Neuron (in vitro differentiated cells): ENCODE measurements around the gene NUCKS1.

Source experiments
- H2AFZ ChIP-seq: one replicate; pipeline ENCODE4 v1.6.1; 2013; ENCODE audit warnings: low read depth, mild to moderate bottlenecking, inconsistent platforms, low read length, moderate library complexity
- H3K27me3 ChIP-seq: one replicate; pipeline ENCODE4 v1.6.1; 2013; ENCODE audit warnings: low read length; ENCODE audit not compliant: insufficient read depth
- H3K36me3 ChIP-seq: one replicate; pipeline ENCODE4 v1.6.1; 2013; ENCODE audit warnings: low read length; ENCODE audit not compliant: insufficient read depth
- H3K4me1 ChIP-seq: one replicate; pipeline ENCODE4 v1.6.1; 2013; ENCODE audit warnings: low read length; ENCODE audit not compliant: insufficient read depth
- H3K4me3 ChIP-seq: 2 replicates; pipeline ENCODE4 v1.5.1; 2013; ENCODE audit warnings: mild to moderate bottlenecking, low read length, moderate library complexity
- H3K9me3 ChIP-seq: one replicate; pipeline ENCODE4 v1.6.1; 2013; ENCODE audit warnings: low read length

NUCKS1 gene, protein sequence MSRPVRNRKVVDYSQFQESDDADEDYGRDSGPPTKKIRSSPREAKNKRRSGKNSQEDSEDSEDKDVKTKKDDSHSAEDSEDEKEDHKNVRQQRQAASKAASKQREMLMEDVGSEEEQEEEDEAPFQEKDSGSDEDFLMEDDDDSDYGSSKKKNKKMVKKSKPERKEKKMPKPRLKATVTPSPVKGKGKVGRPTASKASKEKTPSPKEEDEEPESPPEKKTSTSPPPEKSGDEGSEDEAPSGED

DNA sequence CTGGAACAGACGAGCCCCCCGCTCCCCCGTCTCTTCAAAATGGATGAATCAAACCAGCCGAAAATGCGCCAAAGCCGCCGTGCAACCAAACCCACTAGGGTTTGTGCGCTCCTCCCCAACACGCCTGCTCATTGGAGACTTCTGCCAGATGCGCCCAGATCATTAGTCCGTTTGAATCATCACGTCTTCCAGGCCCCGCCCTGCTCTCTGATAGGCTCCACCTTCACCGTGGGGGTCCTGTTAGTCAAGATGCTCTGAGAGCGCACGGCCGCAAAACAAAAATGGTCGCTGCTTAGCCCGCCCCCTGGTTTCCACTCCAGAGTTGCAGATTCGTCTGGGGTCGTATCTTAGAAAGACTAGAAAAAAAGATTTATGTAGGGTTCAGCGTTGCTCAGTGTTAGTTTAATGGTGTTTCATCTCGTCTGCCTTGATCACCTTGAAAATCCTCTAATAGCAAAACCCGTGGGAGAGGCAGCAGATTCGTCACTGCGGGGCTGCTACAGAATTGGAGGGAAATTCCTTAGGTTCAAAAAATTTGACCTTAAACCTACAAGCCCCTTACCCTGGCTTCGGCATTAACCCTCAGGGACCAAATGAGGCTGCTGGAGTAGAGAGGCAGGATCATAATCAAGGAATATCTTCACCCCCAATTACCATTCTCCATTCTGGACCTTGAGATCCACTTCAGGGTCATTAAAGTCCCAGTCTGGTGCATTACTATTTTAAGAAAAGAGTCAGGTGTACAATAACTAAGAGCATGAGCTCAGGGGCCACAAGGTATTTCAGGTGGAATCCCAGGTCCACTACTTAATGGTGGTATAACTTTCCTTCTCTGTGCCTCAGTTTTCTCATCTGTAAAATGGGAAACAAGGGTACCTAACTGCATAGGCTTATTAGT is at the start of gene NUCKS1:
Gene NUCKS1 (minus strand): TSS at position 45 of the 898 bp plus-strand sequence. CDS start 209 bp downstream, outside the sequence.
- H3K4me3 ChIP-seq: peak within 1 kb of the TSS; percentile 91
- peaks cover 22% of the 10 kb centered on the region for H3K4me1 ChIP-seq
- no peaks in the 10 kb centered on the region for H3K9me3 ChIP-seq
- H3K36me3 ChIP-seq: peaks cover 6% of the 10 kb centered on the region
- H2AFZ ChIP-seq: peak within 1 kb of the TSS; percentile 96
- no peaks in the 10 kb centered on the region for H3K27me3 ChIP-seq

DNA sequence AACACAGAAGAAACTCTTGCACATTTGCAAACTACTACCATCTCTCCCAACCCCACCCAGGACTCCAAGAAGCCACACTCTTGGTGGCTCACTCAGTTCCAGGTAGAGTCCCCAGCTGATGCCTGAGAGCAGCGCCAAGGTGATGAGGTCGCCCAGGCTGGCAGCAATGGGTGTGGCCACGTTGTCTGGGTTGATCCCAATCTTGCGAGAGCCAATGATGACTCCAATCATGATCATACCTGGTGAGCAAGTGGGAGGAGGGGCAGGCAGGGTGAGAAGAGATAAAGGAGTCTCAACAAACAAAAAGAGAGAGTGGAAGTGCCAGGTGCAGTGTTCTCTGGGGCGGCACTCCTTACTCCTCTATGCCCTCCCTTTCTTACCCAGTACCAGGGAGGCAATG is 48.6 kb upstream of the NUCKS1 start:
- Histone ChIP-seq H2AFZ (no peak overlapping the region), H3K4me3 (no peak overlapping the region), H3K4me1 (no peaks in the 10 kb centered on the region), H3K36me3 (peaks cover 52% of the 10 kb centered on the region), H3K9me3 (no peaks in the 10 kb centered on the region), H3K27me3 (no peaks in the 10 kb centered on the region)

DNA sequence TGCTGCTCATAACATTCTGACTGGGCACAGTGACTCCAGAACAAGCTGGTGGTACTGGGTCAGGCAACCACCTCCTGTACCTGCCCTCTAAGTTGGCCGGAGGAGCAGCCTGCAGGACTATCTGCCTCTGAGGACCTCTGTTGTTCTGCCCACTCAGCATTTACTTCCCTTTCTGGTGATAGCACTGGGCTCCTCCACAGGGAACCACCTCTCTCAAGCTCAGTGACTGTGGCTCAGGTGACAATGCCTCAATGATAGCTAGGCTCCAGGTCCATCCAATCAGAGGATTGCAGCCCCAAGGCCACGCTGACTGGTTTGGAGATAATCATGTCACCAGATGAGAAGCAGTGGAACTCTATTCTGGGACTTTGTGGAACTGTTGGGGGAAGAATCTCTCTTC is 47.2 kb upstream of the NUCKS1 start:
- Histone ChIP-seq H3K36me3 (peaks cover 60% of the 10 kb centered on the region), H3K4me1 (no peaks in the 10 kb centered on the region), H2AFZ (no peak overlapping the region), H3K9me3 (no peaks in the 10 kb centered on the region), H3K4me3 (no peak overlapping the region), H3K27me3 (no peaks in the 10 kb centered on the region)

DNA sequence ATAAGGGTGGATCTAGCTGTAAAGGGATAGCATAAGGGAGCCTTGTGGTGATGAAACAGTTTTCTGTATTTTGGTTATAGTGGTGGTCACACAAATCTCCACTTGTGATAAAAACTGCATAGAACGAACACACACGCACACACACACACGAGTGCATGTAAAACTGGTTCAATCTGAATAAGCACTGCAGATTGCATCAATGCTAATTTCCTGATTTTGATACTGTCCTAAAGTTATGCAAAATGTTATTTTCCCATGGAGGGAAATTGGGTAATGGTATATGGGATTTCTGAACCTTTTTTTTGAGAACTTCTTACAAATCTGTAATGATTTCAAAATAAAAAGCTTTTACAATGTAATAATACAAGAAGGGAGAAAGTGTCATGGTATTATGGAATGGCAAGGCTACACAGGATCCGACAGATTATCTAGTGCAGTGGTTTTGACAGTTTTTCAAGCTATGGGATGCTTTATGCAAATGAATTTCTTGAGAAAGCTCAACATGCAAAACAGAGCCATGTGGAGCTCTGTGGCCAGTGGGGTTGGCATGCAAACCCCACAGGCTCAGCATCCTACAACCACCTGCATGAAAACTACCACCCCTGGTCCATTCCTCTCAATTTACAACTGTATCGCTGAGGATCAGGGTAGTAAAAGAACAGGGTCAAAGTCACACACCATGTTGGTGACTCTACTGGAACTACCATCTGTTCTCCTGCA is 44.2 kb upstream of the NUCKS1 start:
- H2AFZ ChIP-seq: no peak overlapping the region
- H3K4me3 ChIP-seq: no peak overlapping the region
- no peaks in the 10 kb centered on the region for H3K27me3 ChIP-seq
- peaks cover 56% of the 10 kb centered on the region for H3K36me3 ChIP-seq
- no peaks in the 10 kb centered on the region for H3K4me1 ChIP-seq
- H3K9me3 ChIP-seq: no peaks in the 10 kb centered on the region

DNA sequence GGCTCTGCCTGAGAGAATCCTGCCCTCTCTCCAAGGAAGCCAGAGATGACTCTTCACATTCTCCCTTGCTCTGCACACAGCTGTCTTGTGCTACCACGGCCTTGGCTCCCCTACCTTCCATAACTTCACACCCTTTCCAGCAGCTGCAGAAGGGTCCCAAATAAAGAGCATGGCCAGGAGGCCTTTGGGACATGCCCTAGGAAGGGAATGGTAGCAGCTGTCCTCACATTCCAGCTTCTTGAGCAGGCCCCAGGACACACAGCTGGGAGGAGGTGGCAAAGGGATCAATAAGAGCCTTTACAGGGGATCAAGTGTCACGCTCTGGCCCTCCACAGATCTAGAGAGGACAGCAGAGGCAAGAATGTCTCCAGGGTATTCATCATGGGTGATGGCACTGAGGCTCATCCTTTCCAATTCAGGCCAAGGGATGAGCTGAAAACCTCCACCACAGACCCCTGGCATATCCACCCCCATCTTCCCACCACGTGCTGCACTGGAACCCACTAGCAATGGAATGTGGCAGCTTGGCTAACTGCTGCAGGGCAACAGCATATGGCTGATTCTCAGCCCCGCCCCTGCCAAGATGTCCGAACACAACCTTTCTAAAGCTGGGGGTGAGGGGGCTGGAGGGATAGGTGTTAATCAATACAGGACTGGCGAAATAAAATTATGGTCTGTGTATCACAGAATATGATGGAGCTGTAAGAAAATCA is 43.1 kb upstream of the NUCKS1 start:
- Histone ChIP-seq H3K4me1 (no peaks in the 10 kb centered on the region), H3K36me3 (peaks cover 46% of the 10 kb centered on the region), H3K27me3 (no peaks in the 10 kb centered on the region), H3K4me3 (no peak overlapping the region), H3K9me3 (no peaks in the 10 kb centered on the region), H2AFZ (no peak overlapping the region)

DNA sequence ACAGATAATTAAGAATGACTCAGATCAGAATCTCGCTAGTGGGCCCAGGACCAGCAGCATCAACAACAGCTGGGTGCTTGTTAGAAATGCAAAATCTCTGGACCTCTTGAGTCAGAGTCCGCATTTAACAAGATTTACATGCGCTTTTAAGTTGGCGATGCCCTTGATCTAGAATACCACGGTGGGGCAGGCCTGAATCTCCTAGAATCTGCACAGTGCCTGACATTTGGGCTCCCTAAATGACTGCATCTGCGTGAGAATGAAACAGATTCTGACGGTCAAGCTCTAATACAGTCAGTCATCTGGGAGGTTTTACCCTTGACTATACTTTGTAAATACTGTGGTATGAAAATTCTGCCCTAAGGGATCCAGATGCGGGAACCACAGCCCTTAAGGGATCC is 42.5 kb upstream of the NUCKS1 start:
- no peaks in the 10 kb centered on the region for H3K4me1 ChIP-seq
- H3K27me3 ChIP-seq: no peaks in the 10 kb centered on the region
- H3K9me3 ChIP-seq: no peaks in the 10 kb centered on the region
- H3K4me3 ChIP-seq: no peak overlapping the region
- H2AFZ ChIP-seq: no peak overlapping the region
- peaks cover 39% of the 10 kb centered on the region for H3K36me3 ChIP-seq

DNA sequence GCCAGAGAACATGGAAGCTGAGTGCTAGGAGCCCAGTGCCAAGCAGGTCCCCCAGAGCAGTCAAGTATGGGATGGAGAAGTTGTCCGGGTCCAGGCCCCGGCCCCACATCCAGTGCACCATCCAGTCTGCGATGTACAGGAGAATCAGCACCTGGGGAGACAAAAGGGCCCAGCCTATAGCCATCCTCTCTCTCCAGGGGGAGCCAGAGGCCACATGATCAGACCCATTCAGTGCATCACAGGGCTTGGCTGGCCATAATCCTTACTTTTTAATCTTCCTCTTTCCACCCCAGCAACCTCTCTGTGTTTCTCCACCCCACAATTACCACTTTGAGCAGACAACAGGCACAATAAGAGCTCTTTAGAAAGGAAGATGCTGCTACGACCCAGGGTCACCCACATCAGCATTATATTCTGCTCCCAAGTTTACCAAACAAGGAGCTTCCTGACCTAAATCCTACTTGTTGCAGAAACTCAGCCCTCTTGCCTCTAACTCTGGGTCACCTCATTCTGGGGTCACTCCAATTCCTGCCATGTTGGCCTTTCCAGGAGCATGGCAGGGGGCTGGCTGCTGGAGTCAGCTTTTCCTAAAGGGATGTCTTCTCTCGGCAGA is 41.7 kb upstream of the NUCKS1 start:
- Histone ChIP-seq H3K27me3 (no peaks in the 10 kb centered on the region), H3K4me3 (no peak overlapping the region), H3K4me1 (no peaks in the 10 kb centered on the region), H3K9me3 (no peaks in the 10 kb centered on the region), H2AFZ (no peak overlapping the region), H3K36me3 (peaks cover 33% of the 10 kb centered on the region)

DNA sequence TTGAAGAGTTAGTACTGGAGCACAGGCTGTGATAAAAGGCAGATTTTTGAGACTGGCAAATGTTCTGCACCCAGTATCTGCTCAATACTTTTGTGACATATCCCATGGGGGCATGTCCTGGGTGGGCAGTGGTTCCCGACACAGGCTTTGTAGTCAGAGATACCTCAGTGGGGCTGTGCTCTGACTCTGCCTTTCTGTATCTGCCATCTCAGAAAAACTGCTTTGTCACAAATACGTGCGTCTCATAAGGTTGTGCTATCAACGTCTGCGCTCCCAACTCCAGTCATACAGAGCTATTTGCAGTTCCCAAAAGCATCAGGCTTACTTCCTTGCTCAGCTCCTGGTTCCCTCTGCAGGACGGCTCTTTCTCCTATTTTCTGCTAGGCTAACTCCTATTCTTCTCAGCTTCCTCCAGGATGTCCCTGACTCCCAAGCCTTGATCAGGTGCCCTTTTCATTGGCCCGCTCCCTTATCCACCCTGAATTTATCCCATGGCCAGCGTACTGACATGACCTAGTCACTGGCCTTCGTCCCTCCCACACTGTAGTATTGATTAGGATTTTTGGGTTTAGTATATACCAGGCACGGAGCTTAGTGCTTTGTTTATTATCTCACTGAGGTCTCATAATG is 37.4 kb upstream of the NUCKS1 start:
- Histone ChIP-seq H3K4me1 (no peaks in the 10 kb centered on the region), H3K4me3 (no peak overlapping the region), H3K27me3 (no peaks in the 10 kb centered on the region), H2AFZ (no peak overlapping the region), H3K9me3 (no peaks in the 10 kb centered on the region), H3K36me3 (peaks cover 3% of the 10 kb centered on the region)

DNA sequence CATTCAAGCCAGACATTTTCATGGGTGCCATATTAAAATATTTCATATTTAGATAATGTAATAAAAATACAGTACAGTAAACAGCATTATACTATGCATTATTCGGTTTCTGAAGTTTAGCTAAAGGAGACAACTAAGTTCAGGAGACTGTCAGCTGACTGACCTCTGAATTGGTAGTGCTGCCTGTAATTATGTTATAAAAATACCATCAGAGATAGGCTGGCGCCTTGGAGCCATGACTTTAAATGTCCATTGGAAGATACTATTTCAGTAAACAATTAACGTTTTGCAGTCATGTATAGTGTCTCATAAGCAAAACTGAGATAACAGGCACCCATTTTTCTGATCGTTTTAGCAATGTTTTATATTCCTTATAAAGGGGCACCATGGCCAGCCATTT is 36.6 kb upstream of the NUCKS1 start:
- H3K36me3 ChIP-seq: peaks cover 3% of the 10 kb centered on the region
- H3K4me3 ChIP-seq: no peak overlapping the region
- no peak overlapping the region for H2AFZ ChIP-seq
- H3K9me3 ChIP-seq: no peaks in the 10 kb centered on the region
- H3K4me1 ChIP-seq: no peaks in the 10 kb centered on the region
- no peaks in the 10 kb centered on the region for H3K27me3 ChIP-seq

DNA sequence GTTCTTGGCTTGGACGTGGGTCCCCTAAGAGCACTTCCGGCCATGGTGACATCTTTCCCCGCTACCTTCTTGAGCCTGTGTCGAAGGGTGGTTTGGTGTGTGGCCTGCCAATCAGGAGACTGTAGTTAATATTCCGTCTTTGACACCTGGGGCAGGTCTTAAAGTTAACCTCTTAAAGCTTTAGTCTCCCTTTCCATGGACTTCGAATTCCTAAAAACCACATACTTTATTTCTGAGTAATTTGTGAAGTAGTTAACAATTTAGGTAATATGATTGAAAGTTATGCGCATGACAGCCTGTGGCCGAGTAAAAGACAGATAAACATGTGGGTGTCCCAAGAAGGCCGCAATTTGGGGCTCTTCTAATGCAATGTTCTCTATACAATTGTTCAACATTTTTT is 35.5 kb upstream of the NUCKS1 start:
- Histone ChIP-seq H3K4me1 (no peaks in the 10 kb centered on the region), H2AFZ (no peak overlapping the region), H3K4me3 (no peak overlapping the region), H3K27me3 (no peaks in the 10 kb centered on the region), H3K9me3 (no peaks in the 10 kb centered on the region), H3K36me3 (peaks cover 3% of the 10 kb centered on the region)

DNA sequence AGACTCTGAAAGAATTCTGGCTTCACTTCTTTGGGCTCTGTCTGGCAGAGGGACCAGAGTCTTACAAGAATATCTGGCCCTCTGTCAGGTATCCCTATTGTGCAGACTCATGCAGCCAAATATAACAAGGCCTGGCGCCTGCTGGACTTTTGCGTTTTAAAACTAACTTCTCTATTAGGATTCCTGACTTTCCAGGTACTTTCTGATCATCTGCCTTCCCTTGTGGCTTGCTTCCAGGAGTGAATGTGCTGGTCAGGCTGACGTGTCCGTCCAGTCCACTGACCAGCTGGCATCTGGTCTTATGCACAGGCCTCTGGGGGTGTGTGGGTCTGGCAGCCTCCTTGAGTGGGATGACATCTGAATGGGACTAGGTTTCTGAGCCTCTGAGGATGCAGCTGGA is 33.9 kb upstream of the NUCKS1 start:
- Histone ChIP-seq H2AFZ (no peak overlapping the region), H3K9me3 (no peaks in the 10 kb centered on the region)

DNA sequence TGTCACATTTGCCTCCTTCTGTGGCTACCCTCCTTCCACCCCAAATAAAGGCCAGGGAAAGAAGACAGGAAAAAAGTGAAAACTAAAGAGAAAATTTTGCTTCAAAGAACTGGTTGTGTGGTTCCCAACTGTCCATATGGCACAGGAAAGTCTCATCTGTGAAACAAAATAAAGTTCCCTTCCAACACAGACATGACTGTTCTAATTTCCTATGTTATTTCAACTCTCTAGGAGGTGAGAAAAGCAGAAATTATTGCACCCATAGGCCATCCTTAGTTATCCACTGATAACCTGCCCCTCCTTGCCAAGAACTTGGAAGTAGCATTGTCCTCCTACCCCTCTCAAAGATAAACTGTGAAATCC is 33.4 kb upstream of the NUCKS1 start:
- Histone ChIP-seq H3K27me3 (no peaks in the 10 kb centered on the region), H3K4me1 (no peaks in the 10 kb centered on the region), H3K9me3 (no peaks in the 10 kb centered on the region), H3K4me3 (no peak overlapping the region), H3K36me3 (no peaks in the 10 kb centered on the region), H2AFZ (no peak overlapping the region)

More for the DNA sequence above, 33.9 kb upstream of the NUCKS1 start:
- no peak overlapping the region for H3K4me3 ChIP-seq
- H3K27me3 ChIP-seq: no peaks in the 10 kb centered on the region
- no peaks in the 10 kb centered on the region for H3K36me3 ChIP-seq
- no peaks in the 10 kb centered on the region for H3K4me1 ChIP-seq
